ENCODE data around the gene ZCCHC18.

DNA sequence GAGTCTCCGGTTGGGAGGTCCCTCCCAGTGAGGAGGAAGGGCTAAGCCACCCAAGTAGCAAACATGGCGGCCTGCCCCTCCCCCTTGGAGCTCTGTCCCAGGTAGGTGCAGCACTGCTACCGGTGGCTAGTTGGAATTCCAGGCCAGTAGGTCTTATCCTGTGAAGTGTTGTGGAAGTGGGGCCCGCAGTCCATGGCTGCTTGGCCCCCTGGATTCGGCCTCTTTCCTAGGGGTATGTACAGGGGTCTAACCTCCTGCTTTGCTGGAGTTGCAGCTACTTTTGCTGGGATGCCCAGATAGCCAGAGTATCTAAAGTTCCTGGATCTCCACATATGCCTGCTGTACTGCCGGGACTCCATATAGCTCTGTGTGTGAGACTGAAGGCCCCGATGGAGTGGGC lies 26.4 kb upstream of the ZCCHC18 start:
- TF ChIP-seq, protein P1, sequence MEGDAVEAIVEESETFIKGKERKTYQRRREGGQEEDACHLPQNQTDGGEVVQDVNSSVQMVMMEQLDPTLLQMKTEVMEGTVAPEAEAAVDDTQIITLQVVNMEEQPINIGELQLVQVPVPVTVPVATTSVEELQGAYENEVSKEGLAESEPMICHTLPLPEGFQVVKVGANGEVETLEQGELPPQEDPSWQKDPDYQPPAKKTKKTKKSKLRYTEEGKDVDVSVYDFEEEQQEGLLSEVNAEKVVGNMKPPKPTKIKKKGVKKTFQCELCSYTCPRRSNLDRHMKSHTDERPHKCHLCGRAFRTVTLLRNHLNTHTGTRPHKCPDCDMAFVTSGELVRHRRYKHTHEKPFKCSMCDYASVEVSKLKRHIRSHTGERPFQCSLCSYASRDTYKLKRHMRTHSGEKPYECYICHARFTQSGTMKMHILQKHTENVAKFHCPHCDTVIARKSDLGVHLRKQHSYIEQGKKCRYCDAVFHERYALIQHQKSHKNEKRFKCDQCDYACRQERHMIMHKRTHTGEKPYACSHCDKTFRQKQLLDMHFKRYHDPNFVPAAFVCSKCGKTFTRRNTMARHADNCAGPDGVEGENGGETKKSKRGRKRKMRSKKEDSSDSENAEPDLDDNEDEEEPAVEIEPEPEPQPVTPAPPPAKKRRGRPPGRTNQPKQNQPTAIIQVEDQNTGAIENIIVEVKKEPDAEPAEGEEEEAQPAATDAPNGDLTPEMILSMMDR (IDR thresholded peaks at IDR 0.05 in 2 of 3, conservative IDR thresholded peaks at IDR 0.05 in 1 of 3; ENCODE audit: borderline replicate concordance in 1 of 3, insufficient read depth in 1 of 3, low read depth in 2 of 3, low read length in 2 of 3), result no peak
- TF ChIP-seq POLR2AphosphoS5 (IDR thresholded peaks at IDR 0.05; ENCODE audit: low read depth, low read length) (no peak), EZH2 (IDR thresholded peaks at IDR 0.05) (no peak), ZNF274 (IDR thresholded peaks at IDR 0.05; ENCODE audit: low read depth, low read length) (no peak), POLR2A (IDR thresholded peaks at IDR 0.05; ENCODE audit: borderline replicate concordance, extremely low read depth, insufficient read depth, insufficient read length) (no peak), EGR1 (IDR thresholded peaks at IDR 0.05; ENCODE audit: low read depth) (no peak), FOSL1 (IDR thresholded peaks at IDR 0.05; ENCODE audit: low read depth) (no peak), EZH2phosphoT487 (IDR thresholded peaks at IDR 0.05; ENCODE audit: borderline replicate concordance) (no peak), JUND (IDR thresholded peaks at IDR 0.05) (no peak), ELF1 (IDR thresholded peaks at IDR 0.05; ENCODE audit: borderline replicate concordance, low read depth) (no peak), CEBPB (IDR thresholded peaks at IDR 0.05; ENCODE audit: low read depth) (no peak), ZFX (IDR thresholded peaks at IDR 0.05) (no peak)
- TF ChIP-seq, protein P2, sequence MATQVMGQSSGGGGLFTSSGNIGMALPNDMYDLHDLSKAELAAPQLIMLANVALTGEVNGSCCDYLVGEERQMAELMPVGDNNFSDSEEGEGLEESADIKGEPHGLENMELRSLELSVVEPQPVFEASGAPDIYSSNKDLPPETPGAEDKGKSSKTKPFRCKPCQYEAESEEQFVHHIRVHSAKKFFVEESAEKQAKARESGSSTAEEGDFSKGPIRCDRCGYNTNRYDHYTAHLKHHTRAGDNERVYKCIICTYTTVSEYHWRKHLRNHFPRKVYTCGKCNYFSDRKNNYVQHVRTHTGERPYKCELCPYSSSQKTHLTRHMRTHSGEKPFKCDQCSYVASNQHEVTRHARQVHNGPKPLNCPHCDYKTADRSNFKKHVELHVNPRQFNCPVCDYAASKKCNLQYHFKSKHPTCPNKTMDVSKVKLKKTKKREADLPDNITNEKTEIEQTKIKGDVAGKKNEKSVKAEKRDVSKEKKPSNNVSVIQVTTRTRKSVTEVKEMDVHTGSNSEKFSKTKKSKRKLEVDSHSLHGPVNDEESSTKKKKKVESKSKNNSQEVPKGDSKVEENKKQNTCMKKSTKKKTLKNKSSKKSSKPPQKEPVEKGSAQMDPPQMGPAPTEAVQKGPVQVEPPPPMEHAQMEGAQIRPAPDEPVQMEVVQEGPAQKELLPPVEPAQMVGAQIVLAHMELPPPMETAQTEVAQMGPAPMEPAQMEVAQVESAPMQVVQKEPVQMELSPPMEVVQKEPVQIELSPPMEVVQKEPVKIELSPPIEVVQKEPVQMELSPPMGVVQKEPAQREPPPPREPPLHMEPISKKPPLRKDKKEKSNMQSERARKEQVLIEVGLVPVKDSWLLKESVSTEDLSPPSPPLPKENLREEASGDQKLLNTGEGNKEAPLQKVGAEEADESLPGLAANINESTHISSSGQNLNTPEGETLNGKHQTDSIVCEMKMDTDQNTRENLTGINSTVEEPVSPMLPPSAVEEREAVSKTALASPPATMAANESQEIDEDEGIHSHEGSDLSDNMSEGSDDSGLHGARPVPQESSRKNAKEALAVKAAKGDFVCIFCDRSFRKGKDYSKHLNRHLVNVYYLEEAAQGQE (IDR thresholded peaks at IDR 0.05; ENCODE audit: low read depth), result no peak
- TF ChIP-seq, protein P3, sequence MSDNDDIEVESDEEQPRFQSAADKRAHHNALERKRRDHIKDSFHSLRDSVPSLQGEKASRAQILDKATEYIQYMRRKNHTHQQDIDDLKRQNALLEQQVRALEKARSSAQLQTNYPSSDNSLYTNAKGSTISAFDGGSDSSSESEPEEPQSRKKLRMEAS (IDR thresholded peaks at IDR 0.05), result no peak
